ENCODE results near the gene USP33.
"Not testable (repeated sequence)": the region's sequence is repeated elsewhere in the genome, so short reads cannot be mapped to it uniquely, and the experiment has no call there.

USP33 gene

DNA sequence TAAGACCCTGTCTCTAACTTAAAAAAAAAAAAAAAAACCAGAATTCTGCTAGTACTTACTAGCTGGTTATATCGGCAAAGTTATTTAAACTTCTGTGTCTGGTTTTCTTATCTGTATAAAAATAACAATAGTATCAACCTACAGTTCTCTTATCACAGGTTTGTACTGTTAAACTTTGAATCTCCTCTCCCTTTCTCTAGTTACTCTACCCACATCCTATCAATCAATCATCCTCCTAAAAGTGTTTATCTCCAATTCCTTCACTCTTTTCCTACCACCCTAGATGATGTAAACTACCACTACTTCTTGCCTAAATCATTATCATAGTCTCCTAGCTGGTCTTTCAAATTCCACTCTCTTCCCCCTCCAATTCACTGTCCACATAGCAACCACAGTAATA, 27.6 kb downstream of the USP33 start:
- DNase-seq, result no peak

DNA sequence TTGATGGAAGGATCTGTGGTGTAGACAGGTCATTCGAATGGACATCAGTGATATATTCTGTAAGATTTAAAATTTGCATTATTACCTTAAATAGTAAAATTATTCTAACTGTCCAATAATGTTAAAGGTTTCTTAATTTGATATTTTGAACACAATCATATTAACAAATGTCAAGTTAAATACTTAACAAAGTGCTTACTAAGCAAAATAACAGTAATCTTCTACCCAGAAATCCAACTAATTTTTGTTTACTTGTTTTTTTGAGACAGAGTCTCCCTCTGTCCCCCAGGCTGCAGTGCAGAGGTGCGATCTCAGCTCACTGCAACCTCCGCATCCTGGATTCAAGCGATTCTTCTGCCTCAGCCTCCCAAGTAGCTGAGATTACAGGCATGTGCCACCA, 33.9 kb downstream of the USP33 start:
- no peak for DNase-seq

DNA sequence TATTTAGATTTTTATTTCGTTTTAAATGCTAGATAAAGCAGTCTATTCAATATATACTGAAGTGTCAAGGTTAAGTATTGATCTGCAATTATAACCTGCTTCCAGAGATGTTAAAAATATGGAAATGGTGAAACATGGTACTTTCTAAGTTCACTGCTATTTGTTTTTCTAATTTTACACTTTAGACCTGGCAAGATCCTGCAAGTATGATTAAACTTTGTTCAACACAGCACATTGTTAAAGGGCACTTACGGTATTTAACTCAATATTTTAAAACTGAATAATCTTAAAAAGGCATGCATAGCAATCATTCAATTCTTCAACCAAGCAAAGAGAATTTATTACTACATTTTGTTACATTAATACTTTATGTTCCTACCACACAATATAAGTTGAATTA, 41.5 kb downstream of the USP33 start:
- DNase-seq, result no peak

DNA sequence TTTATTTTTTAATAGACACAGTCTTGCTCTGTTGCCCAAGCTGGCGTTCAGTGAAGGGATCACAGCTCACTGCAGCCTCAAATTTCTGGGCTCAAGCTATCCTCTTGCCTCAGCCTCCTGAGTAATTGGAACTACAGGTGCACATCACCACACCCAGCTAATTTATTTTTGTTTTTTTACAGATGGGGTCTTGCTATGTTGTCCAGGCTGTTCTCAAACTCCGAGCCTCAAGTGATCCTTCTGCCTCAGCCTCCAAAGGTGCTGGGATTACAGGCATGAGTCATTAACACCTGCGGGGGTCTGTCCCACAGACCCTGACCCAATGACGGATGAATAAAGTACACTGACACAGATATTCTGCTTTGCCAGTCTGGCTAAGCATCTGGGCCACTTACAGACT, 43.6 kb downstream of the USP33 start:
- no peak for DNase-seq

DNA sequence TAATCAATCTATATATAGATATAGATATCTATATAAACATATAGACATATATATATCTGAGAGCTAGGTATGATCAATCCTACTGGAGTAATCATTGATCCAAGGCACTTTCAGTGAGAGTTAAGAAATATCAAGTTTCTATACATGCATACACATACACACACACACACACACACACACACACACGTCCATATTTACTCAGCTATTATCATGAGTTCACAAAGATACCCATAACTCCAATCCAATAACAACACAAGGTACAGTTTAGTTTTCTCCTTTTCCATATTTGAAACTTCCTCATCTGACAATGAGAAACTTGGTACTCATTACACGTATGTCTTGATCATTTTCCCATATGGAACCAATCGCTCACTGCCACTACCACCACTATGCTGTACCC, 49.9 kb downstream of the USP33 start:
- DNase-seq, result no peak

DNA sequence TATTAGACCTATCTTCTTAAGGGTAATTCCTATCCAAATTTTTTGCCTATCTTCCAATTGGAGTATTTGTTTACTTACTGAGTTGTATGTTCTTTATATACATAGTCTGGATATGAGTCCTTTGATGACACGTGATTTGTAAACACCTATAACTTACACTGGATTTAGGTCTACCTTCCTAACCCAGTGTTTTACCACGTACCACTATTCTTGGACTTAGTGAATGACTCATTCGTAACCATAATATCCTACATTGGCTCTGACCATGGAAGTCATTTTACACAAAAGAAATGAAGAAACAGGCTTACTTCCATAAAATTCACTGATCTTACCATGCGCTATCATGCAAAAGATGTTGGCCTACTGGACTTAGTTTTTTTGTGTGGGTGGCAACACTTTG, 53.3 kb downstream of the USP33 start:
- DNase-seq, result no peak

DNA sequence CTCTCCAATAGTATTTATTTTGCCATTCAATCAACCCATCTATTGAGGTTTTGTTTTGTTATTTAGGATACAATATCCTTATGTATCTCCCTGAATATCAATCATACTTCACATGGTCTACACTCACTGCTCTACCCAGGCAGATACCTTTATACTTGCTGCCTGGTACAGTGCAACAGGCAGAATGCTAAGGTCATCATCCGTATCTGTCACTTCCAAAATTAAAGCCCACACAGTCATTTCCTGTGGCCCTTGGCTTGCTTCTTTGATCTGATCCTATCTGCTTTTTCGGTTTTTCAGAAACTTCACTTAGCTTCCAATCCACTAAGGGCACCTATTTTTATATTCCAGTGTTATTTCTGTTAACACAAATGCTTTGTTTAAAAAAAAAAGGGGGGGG, 54.9 kb downstream of the USP33 start:
- no peak for DNase-seq

DNA sequence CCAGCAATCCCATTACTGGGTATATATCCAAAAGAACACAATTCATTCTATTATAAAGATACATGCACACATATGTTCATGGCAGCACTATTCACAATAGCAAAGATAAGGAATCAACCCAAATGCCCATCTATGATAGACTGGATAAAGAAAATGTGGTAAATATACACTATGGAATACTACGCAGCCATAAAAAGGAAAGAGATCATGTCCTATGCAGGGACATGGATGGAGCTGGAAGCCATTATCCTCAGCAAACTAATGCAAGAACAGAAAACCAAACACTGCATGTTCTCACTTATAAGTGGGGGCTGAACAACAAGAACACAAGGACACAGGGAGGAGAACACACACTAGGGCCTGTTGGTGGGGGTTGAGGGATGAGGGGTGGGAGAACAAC, 60.0 kb downstream of the USP33 start:
- not testable (repeated sequence) for DNase-seq

DNA sequence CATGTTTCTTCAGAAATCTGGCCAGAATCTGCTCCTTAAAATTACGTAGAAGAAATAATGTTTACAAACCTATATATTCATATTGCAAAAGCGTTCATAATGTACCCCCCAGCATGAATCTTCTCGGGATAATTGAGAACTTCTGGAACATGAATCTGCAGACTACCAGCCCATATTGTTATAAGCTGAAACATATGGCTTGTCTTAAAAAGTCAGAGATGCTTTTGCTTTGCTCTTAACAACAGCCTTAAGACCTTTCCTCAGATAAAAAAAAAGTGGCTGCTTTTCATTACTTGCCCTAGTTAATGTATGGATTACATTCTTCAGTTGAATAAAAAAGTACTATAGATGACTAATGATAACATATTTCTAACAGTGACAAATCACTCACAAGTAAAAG, 62.2 kb downstream of the USP33 start:
- DNase-seq, result no peak

DNA sequence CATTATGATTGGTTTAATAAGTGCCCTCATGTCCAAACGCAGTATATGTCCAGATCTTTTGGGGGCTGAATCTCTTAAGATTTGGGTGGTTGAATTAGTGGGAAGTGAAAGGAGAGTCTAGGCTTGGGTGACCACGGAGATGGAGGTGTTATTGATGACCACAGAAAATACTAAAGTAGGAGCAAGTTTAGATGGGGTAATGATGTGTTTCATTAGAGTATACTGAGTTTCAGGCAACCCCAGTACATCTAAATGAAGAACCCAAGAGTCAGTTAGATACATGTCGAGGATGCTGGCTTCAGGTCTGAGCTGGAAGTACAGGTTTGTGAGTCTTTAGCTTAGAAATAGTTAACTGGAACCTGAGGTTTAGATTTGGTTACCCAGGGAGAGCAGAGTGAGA, 70.7 kb downstream of the USP33 start:
- no peak for DNase-seq

DNA sequence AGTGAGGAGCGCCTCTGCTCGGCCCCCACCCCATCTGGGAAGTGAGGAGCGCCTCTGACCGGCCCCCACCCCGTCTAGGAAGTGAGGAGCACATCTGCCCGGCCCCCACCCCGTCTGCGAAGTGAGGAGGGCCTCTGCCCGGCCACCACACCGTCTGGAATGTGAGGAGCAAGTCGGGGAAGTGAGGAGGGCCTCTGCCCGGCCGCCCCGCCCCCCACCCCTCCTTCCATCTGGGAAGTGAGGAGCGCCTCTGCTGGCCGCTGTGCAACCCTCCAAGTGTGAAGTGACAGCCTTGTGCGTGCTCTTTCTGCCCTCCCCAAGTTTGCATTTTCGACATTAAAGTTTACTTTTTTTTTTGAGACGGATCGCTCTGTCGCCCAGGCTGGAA, 72.1 kb downstream of the USP33 start:
- DNase-seq, result no peak

DNA sequence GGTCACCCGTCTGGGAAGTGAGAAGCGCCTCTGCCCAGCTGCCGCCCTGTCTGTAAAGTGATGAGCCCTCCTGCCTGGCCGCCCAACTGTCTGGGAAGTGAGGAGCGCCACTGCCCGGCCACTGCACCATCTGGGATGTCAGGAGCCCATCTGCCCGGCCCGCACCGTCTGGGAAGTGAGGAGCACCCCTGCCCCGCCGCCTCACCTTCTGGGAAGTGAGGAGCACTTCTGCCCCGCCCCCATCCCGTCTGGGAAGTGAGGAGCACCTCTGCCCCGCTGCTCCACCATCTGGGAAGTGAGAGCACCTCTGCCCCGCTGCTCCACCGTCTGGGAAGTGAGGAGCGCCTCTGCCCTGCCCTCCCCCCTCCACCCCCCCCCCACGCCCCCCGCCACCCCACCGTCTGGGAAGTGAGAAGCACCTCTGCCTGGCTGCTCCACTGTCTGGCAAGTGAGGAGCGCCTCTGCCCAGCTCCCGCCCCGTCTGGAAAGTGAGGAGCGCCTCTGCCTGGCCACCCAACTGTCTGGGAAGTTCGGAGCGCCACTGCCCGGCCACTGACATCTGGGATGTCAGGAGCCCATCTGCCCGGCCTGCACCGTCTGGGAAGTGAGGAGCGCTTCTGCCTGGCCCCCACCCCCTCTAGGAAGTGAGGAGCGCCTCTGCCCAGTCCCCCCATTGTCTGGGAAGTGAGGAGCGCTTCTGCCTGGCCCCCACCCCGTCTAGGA, 72.7 kb downstream of the USP33 start:
- no peak for DNase-seq

DNA sequence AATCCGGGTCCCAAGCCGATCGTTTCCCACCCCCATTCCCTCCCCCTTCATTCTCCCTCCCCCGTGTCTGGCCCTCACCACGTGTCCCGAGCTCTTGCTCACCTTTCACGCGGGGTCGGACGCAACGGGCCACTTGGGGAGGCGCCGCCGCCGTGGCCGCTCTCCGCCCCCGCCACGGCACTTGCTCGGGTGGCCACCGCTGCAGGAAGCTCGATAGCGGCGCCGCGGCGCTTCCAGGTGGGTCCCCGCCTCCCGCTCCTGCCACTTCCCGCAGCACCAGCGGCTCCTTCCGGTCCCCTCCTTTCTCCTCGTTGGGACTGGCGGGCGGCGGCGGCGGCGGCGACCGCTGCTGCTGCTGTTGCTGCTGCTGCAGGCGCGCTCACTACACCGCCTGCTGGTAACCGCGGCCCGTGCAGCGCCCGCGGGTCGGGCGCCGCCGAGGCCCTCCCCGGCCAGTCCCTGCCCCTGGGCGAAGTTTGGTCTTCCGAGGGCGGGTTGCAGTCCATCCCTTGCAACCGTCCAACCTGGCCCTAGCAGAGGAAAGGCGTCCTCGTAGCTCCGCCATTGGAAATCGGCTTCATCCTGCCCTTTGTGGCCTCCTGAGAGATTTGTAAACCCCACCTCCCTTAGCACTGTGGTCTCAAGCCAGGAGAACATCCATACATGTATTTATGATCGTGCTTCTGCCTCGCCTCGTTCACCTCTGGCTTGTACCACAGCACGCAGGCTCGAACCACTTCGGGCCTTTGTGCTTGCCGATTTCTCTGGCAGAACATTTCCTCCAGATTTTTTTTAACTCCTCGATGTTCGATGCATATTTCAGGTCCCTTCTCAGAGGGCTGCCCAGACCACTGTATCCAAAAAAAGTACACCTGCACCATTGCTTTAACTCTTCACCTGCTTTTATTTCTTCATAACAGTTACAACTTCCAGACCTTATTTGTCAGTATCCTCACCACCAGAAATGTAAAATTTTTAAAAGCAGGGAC, 76.2 kb downstream of the USP33 start:
- peak; percentile 84 to 87 for DNase-seq

DNA sequence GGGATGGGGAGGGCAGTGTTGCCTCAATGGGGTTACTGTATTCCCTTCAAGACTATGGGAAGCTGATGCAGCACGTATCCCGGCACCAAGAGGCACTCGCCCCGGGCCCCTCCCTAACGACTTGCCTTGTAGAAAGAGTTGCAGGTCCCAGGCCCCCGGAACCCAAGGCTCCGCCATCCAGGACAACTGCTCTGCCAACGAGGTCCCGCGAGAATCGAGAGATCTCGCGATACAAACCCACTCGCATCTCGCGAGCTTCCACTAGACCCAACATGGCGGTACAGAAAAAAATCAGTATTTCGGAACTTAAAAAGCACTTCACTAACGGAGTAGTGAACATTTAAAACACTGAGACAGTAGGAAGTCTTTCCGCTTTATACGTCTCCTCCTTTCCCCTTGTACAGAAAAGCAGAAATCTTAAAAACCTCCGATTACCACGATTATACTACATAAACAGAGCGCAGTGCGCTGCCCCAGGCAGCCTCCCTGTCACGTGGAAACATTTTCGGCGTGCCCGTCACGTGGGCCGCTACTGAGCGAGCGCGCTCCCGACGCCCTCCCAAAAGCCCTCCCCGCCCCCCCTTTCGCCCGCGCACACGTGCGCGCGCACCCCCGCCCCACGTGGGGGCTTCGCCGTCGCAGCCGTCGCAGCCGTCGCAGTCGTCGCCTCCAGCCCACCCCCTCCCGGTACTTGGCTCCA, 77.0 kb downstream of the USP33 start, which contains the start of gene ZZZ3:
ZZZ3 (minus strand) TSS at position 199 of the 700 bp plus-strand sequence. CDS start 49,304 bp downstream, outside the sequence.
- DNase-seq, result peak; percentile 83 to 91

DNA sequence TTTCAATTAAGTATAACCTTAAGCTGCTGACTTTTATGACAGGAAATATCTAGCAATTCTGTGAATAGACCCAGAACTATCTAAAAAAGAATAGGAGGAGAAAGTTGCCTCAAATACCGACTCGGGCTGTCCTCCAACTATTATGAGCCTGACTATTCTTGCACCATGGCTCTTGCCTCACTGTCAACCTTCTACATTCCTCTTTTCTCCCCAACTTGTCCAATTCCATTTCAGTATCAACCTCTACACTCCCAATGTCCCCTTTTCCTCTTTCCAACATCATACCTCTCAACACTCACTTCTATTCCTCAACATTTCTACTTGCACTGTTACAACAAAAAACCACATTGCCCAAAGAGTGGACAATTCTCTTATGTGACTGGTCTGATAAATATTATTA, 79.5 kb downstream of the USP33 start:
- no peak for DNase-seq

DNA sequence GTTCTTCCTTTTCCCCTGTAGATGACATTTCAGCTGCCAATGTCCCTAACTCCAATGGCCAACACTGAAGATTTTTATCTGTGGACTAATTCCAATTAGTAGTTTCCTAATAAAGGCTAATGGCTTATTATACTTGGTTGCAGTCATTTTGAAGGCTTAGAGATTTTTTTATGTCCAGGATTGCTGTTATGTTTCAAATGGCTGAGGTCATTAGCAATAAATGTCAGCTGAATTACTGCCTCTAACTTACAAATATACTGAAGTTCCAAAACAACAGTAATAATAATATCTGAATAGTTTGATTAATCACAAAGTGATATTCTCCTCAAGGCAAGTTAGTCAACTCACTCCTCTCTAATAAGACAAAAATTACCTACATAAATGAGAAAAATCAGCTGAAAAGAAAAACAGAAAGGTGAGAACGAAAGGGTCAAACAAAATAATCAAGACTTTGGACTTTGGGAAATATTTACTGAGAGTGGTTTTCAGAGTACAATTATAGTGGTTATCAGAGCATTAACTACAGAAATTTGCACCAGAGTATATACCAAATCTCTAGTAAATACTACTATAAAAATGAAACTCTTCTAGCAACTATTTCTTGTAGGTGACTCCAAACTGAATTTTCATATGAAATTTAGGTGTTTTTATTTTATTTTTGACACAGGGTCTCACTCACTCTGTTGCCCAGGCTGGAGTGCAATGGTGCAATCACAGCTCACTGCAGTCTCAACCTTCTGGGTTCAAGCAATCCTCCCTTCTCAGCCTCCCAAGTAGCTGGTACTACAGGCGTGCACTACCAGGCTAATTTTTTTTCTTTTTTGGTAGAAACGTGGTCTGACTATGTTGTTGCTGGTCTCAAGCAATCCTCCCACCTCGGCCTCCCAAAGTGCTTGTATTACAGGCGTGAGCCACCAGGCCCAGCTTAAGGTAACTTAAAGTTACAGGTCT, 80.7 kb downstream of the USP33 start:
- DNase-seq, result no peak

DNA sequence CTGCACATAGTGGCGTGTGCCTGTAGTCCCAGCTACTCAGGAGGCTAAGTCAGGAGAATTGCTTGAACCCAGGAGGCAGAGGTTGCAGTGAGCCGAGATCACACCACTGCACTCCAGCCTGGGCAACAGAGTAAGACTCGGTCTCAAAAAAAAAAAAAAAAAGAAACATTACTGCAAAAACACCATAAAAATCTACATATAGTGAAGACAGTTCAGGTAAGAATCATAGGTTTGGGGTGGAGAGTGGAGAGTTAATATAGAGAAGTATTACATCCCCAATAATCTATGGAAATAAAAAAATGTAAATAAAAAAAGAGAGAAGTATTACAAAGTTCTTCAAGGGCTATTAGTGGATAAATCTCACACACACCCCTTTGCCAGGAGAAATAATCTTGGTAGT, 84.8 kb downstream of the USP33 start:
- not testable (repeated sequence) for DNase-seq

DNA sequence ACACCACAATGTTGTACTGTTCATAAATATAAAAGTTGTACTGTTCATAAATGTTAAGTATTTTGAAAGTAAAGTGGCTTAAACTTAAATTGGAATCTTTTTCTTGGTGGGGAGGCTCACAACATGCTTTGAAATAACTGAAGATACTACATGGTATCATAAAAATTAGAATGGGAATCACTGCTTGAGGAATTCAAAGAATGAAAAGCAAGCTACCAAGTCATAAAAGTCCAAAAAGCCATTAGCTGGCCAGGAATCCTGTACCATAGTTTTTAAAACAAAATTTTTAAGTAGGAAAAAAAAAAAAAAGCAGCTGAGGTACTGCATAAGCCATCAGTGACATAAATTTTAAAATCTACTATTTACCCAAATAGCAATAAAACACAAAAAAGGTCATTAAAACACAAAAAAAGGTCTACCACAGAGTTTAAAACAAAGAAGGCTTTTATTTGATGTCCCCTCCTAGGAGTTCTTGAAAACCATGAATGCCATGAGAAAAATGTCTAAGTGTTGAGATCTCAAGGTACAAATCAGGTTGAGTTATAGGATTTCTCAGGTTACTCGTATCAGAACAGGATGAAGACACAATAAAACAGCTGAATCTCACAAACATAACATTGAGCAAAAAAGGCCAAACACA, 85.8 kb downstream of the USP33 start:
- no peak for DNase-seq

DNA sequence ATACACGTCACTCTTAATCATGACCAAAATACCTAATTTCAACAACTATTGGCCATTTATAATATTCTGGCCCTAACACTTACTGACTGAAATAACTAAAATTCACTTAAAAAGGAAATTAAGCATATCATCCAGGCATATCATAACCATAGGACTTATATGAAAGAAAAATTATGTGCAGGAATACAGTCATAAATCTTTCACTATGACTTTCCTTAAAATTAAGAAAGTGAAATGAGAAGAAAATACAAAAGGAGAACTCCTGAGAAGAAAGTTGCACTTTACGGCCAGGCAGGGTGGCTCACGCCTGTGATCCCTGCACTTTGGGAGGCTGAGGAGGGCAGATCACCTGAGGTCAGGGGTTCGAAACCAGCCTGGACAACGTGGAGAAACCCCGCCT, 86.6 kb downstream of the USP33 start:
- no peak for DNase-seq

DNA sequence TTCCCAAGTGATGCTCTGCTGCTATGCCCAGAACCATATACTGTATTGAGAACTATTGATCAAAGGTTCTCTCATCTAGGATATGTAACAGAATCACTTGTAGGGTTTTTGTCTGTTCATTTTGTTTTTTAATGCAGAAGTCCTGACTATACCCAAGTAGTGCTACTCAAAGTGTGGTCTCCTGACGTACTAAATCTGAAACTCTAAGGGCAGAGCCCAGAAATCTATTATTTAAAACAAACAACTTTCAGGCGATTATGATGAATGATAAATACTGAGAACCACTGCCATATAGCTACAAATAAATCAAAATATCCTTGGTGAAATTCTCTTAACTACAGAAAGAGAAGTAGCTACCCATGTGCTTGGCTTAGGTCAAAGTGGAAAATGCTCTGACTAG, 87.3 kb downstream of the USP33 start:
- no peak for DNase-seq

DNA sequence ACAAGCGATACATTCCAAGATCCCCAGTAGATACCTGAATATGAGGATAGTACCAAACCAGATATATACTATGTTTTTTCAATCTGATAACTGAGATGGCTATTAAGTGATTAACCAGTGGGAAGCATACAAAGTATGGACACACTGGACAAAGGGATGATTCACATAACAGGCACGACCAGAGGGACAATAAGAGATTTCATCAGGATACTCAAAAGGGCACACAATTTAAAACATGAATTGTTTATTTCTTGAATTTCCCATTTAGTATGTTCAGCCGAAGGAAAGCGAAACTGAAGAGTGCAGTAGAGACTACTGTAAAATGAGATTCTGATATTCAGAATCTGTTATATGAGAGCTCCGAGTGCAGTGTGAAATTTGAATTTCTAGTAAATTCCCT, 87.8 kb downstream of the USP33 start:
- no peak for DNase-seq

DNA sequence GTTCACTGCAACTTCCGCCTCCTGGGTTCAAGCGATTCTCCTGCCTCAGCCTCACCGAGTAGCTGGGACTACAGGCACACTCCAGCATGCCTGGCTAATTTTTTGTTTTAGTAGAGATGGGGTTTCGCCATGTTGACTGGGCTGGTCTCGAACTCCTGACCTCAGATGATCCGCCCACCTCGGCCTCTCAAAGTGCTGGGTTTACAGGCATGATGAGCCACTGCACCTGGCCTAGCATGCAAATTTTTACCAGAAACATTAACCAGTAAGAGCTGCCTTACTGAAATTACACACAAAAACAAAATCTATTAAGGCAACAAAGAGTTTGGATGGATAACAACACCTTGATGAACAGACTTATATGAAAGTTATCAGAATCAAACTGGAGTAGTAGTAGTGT, 89.3 kb downstream of the USP33 start:
- DNase-seq, result no peak

All from NCI-H1930 (cell line).